WI38 (cell line): Measurements from ENCODE around the gene SAMD4A.

Experiments used
- H3K4me3 ChIP-seq: 2 replicates; pipeline ENCODE4 v1.5.1; 2011; ENCODE audit warnings: low read depth, mild to moderate bottlenecking, control low read depth, low read length
- TF ChIP-seq, protein P1 (sequence below): IDR thresholded peaks from 2 replicates; pipeline ENCODE4 v1.5.1; 2012; ENCODE audit warnings: low read depth, mild to moderate bottlenecking, control low read depth, low read length

The SAMD4A gene

DNA sequence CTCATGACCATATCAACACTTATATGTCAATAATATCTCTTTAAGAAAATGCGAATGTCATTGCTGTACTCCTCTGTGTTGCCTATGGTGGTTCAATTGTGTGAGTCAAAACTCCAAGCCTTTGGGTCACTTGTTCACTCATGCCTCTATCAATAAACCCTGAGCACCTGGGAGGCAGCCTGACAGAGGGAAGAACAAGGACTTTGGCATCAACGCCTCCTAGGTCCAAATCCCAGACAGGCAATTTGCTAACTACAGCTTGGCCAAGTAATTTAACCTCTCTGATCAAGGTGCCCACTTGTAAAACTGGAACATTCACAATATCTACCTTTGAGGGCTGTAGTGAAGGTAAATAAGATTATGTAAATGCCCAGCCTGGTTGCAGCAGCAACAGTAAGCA is 137.8 kb downstream of the SAMD4A start:
- no peak overlapping the region for H3K4me3 ChIP-seq
- TF ChIP-seq, protein P1, sequence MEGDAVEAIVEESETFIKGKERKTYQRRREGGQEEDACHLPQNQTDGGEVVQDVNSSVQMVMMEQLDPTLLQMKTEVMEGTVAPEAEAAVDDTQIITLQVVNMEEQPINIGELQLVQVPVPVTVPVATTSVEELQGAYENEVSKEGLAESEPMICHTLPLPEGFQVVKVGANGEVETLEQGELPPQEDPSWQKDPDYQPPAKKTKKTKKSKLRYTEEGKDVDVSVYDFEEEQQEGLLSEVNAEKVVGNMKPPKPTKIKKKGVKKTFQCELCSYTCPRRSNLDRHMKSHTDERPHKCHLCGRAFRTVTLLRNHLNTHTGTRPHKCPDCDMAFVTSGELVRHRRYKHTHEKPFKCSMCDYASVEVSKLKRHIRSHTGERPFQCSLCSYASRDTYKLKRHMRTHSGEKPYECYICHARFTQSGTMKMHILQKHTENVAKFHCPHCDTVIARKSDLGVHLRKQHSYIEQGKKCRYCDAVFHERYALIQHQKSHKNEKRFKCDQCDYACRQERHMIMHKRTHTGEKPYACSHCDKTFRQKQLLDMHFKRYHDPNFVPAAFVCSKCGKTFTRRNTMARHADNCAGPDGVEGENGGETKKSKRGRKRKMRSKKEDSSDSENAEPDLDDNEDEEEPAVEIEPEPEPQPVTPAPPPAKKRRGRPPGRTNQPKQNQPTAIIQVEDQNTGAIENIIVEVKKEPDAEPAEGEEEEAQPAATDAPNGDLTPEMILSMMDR: no peak

DNA sequence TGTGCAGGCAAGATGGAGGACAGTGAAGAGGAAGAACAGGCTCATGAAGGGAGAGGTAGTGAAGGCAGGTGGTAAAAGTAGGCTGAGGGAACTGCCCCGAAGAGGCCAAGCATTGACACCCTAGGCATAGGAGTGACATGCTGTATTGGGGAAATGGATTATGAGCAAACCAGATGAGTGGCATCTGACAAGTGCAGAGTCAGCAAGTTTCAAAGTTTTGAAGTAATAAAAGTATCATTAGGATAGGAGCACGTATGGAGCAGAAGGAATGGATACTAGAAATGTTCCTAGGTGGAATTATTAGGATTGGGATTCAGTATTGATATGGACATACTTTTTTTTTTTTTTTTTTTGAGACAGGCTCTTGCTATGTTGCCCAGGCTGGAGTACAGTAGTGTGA is 139.8 kb downstream of the SAMD4A start:
- TF ChIP-seq, protein P1: no peak
- no peak overlapping the region for H3K4me3 ChIP-seq

DNA sequence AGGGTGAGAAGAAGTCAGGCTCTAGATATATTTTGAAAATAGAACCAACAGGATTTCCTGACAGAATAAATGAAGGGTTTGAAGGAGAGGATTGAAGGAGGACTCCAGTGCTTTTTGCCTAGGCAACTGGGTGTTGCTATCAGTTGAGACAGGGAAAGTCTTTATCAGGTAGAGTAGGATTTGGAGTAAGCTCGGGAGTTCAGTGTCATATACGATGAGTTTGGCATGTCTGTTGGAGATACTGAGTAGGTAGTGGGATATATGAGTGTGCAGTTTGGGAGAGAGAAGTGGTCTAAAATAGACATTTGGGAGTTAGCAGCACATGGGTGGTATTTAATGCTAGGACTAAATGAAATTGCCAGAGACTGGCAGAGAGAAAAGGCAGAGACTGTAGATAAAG is 141.2 kb downstream of the SAMD4A start:
- no peak overlapping the region for H3K4me3 ChIP-seq

DNA sequence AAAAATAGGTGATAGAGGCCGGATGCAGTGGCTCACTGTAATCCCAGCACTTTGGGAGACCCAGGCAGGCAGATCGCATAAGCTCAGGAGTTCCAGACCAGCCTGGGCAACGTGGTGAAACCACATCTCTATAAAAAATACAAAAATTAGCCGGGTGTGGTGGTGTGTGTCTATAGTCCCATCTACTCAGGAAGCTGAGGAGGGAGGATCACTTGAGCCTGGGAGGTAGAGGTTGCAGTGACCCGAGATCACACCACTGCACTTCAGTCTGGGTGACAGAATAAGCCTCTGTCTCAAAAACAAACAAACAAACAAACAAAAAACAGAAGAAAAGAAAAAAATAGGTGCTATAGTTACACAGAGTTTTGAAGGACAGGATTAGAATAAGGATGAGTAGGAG is 142.1 kb downstream of the SAMD4A start:
- no peak overlapping the region for H3K4me3 ChIP-seq
- TF ChIP-seq, protein P1: no peak

More for the DNA sequence above, 141.2 kb downstream of the SAMD4A start:
- TF ChIP-seq, protein P1: no peak

DNA sequence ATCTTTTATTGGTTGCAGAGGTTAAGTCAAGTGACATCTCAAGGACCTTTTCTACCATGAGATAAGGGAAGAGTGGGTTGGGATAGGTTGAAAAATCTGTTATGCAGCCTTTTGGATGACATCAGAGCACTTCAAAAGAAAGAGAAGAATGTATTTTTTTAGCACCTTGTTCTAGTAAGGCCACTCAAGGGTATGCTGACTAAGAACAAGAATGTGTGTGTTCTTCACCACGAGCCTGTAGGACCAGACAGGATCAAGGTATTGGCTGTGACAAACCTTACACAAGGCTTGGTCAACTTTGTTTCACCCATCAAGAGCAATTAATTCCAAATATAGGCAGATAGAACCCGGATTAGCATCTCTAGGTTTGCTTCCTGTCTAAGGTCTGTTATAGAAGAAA is 142.5 kb downstream of the SAMD4A start:
- no peak overlapping the region for H3K4me3 ChIP-seq
- TF ChIP-seq, protein P1: no peak

DNA sequence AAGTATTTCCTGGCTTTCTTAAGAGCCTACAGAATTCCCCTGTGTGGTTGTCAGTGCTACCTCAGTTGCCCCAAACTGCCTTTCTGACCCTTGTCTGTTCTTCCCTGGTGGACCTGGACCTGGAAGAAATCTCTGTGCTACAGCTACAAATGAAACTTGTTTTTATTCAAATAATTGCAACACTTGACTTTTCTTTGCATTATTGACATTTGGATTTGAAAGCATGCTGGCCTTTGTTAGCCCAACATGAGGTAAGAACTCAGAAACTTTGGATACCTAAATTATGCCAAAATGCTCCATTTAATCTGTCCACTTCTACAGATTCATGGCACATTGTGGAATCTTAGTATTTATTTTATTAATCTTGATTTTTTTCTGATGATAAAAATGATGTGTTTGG is 142.9 kb downstream of the SAMD4A start:
- H3K4me3 ChIP-seq: no peak overlapping the region
- TF ChIP-seq, protein P1: no peak

DNA sequence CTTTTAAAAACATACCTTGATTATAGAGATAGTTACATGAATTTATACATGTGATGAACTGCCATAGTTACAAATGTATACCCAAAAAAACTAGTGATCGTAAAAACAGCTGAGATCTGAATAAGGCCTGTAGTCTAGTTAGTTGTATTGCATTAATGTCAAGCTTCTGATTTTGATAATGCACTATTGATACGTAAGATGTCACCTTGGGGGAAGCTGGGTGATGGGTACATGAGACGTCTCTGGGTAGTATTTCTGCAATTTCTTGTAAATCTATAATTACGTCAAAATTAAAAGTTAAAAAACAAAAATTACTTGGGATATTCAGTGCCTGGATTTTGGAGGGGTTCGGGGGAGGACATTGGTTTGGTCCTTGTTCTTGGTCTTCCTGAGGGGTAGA is 144.4 kb downstream of the SAMD4A start:
- no peak overlapping the region for H3K4me3 ChIP-seq
- TF ChIP-seq, protein P1: no peak
